Measurements from ENCODE around the gene CACNA2D4. TPM values are rescaled to one million over a fixed set of nuclear protein-coding genes. Genes with fewer than 3 reads are reported as not detected.

The CACNA2D4 gene
- total RNA-seq, 1 donor from 2014 or later = 0.45 TPM

DNA sequence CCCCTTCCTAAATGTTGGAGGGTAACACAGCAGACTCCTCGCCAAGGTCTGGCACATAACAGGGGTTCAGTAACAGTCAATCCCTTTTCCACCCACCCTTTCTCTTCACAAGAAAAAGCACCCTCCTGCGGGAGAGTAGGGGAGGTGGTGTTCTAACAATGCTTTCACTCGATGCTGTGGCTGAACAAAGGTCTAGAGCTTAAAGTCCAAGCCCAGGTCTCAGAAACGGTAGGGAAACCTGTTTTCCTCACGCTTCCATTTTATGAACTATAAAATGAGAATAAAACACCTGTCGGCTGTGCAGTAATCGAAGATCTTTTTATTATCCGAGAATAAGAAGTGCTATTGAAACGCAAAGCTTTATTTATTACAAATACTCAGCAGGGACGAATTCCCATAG, 20.9 kb upstream of the CACNA2D4 start:
- peaks cover 11% of the 10 kb centered on the region for H3K9me3 Mint-ChIP-seq

DNA sequence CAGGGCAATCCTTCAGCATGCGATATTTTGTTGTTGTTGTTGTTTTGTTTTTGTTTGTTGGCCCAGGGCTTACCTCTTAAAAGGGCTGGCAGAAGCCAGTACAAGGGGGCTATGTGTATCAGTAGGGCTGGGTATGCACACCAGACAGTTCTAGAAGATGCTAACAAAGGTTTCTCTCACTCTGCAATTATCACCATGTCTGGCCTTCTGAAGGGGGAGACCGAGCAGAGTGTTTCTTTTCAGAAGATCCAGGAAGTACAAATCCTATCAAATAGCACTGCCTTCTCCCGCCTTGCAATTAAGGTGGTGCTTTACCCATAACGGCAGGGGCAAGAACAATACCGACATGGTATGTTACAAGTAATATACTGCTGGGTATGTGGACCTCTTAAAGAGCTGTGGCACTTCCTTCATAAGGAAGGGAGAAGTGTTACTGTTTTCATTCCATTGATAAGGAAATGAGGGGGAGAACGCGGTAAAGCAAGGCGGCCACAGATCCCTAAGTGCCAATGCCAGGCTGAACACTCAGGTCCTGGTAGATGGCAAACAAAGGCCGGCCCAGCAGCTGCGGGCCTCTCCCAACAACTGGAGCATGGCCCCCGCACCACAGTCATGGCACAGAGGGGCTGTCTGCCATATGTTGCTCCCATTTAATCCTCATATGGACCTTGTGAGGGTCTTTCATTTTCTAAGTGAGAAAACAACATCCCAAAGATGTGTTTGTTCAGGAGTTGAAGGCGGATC, 19.2 kb upstream of the CACNA2D4 start:
- Mint-ChIP-seq H3K9me3 (peaks cover 2% of the 10 kb centered on the region), H3K27me3 (ENCODE audit: low read depth) (no peaks in the 10 kb centered on the region), H3K4me3 (no peak overlapping the region), H3K4me1 (peaks cover 16% of the 10 kb centered on the region), H3K36me3 (peaks cover 17% of the 10 kb centered on the region), H3K27ac (no peak overlapping the region)
- TF ChIP-seq, protein P1, sequence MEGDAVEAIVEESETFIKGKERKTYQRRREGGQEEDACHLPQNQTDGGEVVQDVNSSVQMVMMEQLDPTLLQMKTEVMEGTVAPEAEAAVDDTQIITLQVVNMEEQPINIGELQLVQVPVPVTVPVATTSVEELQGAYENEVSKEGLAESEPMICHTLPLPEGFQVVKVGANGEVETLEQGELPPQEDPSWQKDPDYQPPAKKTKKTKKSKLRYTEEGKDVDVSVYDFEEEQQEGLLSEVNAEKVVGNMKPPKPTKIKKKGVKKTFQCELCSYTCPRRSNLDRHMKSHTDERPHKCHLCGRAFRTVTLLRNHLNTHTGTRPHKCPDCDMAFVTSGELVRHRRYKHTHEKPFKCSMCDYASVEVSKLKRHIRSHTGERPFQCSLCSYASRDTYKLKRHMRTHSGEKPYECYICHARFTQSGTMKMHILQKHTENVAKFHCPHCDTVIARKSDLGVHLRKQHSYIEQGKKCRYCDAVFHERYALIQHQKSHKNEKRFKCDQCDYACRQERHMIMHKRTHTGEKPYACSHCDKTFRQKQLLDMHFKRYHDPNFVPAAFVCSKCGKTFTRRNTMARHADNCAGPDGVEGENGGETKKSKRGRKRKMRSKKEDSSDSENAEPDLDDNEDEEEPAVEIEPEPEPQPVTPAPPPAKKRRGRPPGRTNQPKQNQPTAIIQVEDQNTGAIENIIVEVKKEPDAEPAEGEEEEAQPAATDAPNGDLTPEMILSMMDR (IDR thresholded peaks at IDR 0.05; ENCODE audit: unreplicated experiment) = no peak
- no peak for DNase-seq (ENCODE audit: low spot score in 2 of 2, unreplicated experiment in 2 of 2)

More for the DNA sequence above, 20.9 kb upstream of the CACNA2D4 start:
- Mint-ChIP-seq H3K27ac (no peak overlapping the region), H3K4me3 (no peak overlapping the region), H3K4me1 (peaks cover 6% of the 10 kb centered on the region), H3K27me3 (ENCODE audit: low read depth) (no peaks in the 10 kb centered on the region), H3K36me3 (peaks cover 34% of the 10 kb centered on the region)
- DNase-seq (ENCODE audit: low spot score in 2 of 2, unreplicated experiment in 2 of 2) = no peak
- TF ChIP-seq, protein P1 (IDR thresholded peaks at IDR 0.05; ENCODE audit: unreplicated experiment) = no peak

DNA sequence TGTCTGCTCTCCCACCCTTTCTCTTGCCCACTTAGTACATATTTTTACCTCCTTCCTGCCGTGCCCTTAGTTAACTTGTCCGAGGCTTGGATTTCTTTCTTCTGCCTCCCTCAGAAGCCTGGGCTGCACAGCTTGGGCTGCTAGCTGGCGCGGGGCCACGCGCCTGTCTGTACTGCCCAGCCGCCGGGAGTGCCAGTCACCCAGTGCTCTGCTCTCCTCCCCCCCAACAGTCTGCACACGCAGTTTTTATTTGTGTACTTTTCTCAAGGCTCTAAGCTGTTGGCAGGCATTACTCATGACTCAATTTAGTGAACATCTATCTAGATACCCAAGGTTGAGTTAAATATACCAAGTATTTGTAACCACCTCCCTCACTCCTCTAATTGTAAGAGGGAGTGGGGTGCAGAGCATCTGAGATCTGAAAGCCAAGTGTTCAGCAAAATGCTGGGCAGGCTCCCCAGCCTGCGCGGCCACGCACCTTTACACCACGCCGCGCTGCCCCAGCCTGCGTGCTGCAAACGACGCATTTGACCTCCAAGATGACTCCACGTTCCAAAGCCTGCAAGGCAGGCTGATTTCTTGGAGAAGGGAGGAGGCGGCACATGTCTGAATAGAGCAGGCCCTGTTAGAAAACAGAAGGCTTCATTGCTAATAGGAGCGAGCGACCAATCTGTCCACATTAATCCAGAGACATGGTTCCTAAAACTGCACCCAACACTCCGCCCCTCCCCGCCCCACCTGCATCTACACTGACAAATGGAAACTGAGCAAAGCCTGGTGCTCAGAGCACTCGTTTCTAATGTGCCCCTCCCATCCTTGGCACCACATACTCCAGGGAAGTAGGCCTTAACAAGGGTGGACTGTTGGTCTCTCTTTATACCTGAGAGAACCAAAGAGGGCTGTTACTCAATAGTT, 18.2 kb upstream of the CACNA2D4 start:
- peak overlapping the region; percentile 30 for H3K27ac Mint-ChIP-seq

DNA sequence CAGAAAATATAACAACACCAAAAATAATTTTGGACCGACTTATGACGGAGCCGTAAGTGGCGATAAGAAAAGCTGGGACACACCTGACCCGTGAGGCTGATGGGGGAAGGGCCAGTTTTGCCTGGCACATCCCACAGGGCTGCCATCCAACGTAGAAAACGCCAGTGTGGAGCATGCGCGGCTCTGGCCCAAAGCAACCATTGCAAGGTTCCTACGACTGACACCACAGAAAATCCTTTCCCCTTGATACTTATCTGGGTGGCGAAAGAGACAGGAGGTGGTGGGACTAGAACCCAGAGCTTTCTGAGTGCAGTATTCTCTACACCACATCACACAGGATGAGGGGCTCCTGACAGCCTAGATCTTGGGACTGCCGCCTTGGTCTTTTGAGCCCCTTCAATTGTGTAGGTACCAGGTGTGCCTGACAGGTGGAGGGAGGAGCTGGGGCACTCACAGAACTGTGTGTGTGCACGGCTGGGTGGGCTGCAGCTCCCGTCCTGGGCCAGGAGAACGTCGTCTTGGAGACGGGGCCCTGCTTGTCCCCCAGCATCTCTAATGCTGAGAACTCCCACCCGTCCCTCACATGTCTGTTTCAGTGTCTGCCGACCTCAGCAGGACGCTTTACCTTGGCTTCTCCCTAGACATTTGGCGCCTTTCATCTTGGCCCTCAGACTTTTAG, 17.4 kb upstream of the CACNA2D4 start:
- peaks cover 20% of the 10 kb centered on the region for H3K4me1 Mint-ChIP-seq
- no peaks in the 10 kb centered on the region for H3K9me3 Mint-ChIP-seq
- peak overlapping the region; percentile 30 for H3K27ac Mint-ChIP-seq
- H3K4me3 Mint-ChIP-seq = no peak overlapping the region
- DNase-seq (ENCODE audit: low spot score in 2 of 2, unreplicated experiment in 2 of 2) = no peak
- TF ChIP-seq, protein P1 (IDR thresholded peaks at IDR 0.05; ENCODE audit: unreplicated experiment) = no peak
- no peaks in the 10 kb centered on the region for H3K27me3 Mint-ChIP-seq (ENCODE audit: low read depth)
- peaks cover 2% of the 10 kb centered on the region for H3K36me3 Mint-ChIP-seq

More for the DNA sequence above, 18.2 kb upstream of the CACNA2D4 start:
- Mint-ChIP-seq H3K4me1 (peaks cover 20% of the 10 kb centered on the region), H3K4me3 (no peak overlapping the region), H3K36me3 (peaks cover 8% of the 10 kb centered on the region), H3K27me3 (ENCODE audit: low read depth) (no peaks in the 10 kb centered on the region), H3K9me3 (no peaks in the 10 kb centered on the region)
- TF ChIP-seq, protein P1 (IDR thresholded peaks at IDR 0.05; ENCODE audit: unreplicated experiment) = no peak
- no peak for DNase-seq (ENCODE audit: low spot score in 2 of 2, unreplicated experiment in 2 of 2)

DNA sequence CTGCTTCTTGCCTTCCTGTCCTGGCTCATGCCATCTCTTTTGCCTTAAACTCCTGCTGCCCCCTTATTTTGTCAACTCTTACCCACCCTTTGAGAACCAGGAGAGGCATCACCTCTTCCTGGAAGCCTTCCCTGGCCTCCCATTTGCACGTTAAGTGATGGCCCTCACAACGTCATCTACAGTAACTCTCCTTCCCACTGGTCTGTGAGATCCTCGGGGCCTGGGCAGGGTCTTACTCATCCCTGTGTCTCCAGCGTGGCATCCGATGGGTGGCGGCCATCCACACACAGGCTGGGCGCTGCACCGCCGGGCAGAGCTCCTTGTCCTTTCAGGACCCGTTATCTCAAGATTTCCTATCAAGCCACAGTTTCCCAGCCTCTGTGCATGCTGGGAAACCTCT, 16.8 kb upstream of the CACNA2D4 start:
- no peak overlapping the region for H3K4me3 Mint-ChIP-seq
- H3K4me1 Mint-ChIP-seq = peaks cover 20% of the 10 kb centered on the region
- H3K36me3 Mint-ChIP-seq = no peaks in the 10 kb centered on the region
- H3K9me3 Mint-ChIP-seq = no peaks in the 10 kb centered on the region
- DNase-seq (ENCODE audit: low spot score in 2 of 2, unreplicated experiment in 2 of 2) = no peak
- no peak overlapping the region for H3K27ac Mint-ChIP-seq
- peaks cover under 1% of the 10 kb centered on the region for H3K27me3 Mint-ChIP-seq (ENCODE audit: low read depth)
- TF ChIP-seq, protein P1 (IDR thresholded peaks at IDR 0.05; ENCODE audit: unreplicated experiment) = no peak
